HG03342 (cell line): ENCODE data around the gene SLC13A5.
"Not testable (repeated sequence)": the region's sequence is repeated elsewhere in the genome, so short reads cannot be mapped to it uniquely, and the experiment has no call there.

Source experiments
- ATAC-seq: cut with Tn5 transposase; IDR thresholded peaks from one replicate; pipeline ENCODE4 v1.9.1; 2021; ENCODE audit warnings: mild to moderate bottlenecking, moderate library complexity; ENCODE audit not compliant: unreplicated experiment

SLC13A5 gene

GRCh38 chr17:6711081-6711674, 2.0 kb downstream of the SLC13A5 start:
- no peak for ATAC-seq

- no peak for ATAC-seq
Observed at GRCh38 chr17:6710317-6710716, 2.9 kb downstream of the SLC13A5 start.

GRCh38 chr17:6708357-6708961, 4.7 kb downstream of the SLC13A5 start:
- ATAC-seq: no peak

GRCh38 chr17:6706996-6707395, 6.2 kb downstream of the SLC13A5 start:
- no peak for ATAC-seq

DNA sequence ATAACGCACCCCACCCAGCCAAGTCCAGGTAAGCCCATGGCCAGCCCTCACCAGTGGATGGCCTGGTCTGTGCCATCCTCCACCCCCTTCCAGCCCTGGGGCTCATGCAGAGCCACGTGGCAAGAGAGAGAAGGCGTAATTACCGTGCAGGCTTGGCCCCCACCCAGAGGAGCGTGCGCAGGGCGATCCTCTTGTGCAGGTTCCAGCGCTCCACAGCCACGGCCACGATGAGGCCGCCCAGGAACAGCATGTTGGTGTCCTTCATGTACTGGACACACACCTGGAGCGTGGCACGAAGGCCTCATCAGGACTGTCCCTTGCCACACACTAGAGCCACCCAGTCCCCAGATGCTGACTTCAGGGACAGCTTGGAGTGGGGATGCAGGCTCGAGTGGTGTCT, 6.7 kb downstream of the SLC13A5 start:
- no peak for ATAC-seq

GRCh38 chr17:6704470-6705052, 8.6 kb downstream of the SLC13A5 start:
- no peak for ATAC-seq

DNA sequence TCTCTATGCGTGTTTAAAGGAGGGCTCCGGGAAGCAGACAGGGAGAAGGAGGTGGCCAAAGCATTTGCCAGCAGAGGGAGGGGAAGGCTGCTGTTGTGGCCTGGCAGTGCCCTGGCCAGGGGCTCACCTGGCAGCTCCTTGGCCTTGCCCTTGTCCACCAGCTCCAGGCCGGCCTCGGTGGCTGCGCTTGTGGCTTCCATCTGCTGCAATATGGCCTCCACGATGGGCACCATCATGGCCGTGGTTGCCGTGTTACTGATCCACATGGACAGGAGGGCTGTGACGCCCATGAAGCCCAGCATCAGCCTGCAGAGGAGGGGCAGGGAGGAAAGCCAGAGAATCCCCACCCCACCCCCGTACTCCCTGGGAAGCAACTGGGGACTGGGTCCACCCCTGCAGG, 9.4 kb downstream of the SLC13A5 start:
- no peak for ATAC-seq

DNA sequence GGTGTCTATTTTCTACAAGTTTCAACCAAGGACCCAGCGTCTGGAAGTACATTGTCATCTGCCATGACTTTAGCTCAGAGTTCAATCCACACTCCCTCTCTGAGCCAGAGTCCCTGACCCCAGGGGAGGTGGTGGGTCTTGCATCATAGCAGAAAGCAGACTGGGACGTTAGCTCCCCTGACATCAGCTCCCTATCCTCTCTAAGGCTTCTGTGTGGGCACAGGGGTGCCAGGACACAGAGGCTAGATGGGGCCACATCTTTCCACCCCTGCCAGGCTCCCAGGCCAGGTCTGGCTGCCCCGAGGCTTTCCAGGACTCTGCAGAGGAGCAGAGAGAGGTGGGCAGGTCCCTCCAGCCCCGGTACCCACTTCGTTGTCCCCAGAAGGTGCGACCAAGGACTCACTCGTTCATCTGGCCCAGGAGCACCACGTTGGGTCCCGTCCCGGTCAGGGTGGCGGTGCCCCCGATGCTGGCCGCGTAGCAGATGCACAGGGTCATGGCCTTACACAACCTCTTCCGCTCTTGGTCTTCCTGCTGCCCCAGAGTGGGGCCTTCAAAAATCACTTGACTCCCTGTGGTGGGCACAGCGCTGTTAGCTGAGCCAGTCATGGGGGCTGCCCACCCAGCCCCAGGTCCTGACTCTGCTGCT, 10.5 kb downstream of the SLC13A5 start:
- ATAC-seq: no peak

GRCh38 chr17:6701719-6702118, 11.4 kb downstream of the SLC13A5 start:
- ATAC-seq: no peak

GRCh38 chr17:6700948-6701307, 12.2 kb downstream of the SLC13A5 start:
- ATAC-seq: no peak

- no peak for ATAC-seq
Observed at GRCh38 chr17:6699997-6700947, 12.9 kb downstream of the SLC13A5 start.

GRCh38 chr17:6698004-6698403, 15.2 kb downstream of the SLC13A5 start:
- ATAC-seq: no peak

GRCh38 chr17:6696906-6697305, 16.3 kb downstream of the SLC13A5 start:
- no peak for ATAC-seq

DNA sequence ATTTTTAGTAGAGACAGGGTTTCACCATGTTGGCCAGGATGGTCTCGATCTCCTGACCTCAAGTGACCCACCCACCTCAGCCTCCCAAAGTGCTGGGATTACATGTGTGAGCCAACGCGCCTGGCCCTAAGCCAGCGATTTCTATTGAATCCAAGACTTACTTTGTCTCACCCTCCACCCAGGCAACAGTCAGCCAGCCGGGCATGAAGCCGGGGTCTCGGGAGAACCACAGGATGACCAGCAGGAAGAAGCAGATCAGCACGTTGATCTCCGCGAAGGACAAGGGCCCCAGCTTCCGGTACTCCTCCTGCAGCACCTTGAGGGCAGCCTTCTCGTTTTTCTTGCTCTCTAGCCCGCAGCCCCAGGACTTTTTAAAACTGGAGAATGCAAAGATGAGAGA, 17.6 kb downstream of the SLC13A5 start:
- no peak for ATAC-seq

- ATAC-seq: no peak
Observed at GRCh38 chr17:6695051-6695450, 18.1 kb downstream of the SLC13A5 start.

DNA sequence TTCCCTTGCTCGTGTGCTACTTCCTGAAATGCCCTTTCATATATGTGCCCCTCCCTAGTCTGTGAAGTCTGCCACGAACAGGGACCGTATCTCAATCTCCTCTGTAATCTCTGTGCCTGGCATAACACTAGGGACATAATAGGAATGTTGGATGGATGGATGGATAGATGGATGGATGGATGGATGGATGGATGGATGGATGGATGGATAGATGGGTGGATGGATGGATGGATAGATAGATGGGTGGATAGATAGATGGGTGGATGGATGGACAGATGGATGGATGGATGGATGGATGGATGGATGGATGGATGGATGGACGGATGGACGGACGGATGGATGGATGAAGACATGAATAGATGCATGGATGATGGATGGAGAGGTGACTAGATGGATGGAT, 21.2 kb downstream of the SLC13A5 start:
- ATAC-seq: not testable (repeated sequence)

DNA sequence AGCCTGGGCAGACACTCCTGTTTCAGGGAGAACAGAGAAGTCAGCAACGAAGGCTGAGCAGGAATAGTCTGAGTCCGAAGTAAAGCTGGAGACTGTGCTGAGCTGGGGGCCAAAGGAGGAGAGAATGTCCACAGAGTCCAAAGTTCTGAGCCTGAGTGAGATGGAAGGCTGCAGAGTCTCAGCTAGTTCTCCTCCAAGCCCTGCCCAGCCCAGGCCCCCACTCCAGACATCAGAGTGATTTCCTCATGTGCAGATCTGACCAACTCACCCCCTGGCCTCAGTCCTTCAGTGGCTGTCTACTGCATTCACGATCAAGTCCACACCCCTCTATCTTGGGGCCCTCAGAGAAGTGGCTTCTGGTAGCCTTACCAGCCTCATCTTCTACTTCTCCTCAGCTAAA, 21.6 kb downstream of the SLC13A5 start:
- ATAC-seq: no peak

DNA sequence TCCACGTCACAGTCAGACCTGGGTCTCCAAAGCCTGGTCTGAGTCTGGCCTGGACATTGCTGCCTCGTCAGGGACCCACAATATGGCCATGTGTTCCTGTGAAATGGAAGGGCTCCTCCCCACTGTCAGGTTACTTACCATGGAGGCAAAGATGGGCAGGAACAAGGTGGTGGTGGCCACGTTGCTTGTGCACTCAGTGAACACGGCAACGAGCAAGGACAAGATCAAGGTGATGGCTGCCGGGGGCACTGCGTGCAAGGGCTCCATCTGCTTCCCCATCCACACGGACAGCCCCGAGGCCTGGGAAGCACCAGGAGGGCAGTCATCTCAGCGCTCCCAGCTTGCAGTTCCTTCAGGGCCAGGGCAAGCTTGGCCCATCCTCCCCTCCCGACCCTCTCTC, 22.5 kb downstream of the SLC13A5 start:
- ATAC-seq: no peak

- no peak for ATAC-seq
Observed at GRCh38 chr17:6688944-6689343, 24.2 kb downstream of the SLC13A5 start.

- no peak for ATAC-seq
Observed at GRCh38 chr17:6686026-6686425, 27.1 kb downstream of the SLC13A5 start.
